ENCODE measurements around the gene PPL.
"Not testable (repeated sequence)": the region's sequence is repeated elsewhere in the genome, so short reads cannot be mapped to it uniquely, and the experiment has no call there.

Gene PPL

GRCh38 chr16:4936991-4937781 lies at the start of gene PPL:
PPL (minus strand) TSS chr16:4937148; CDS start chr16:4937045, 103 bp downstream.
- DNase-seq, result no peak

- no peak for DNase-seq
Measured at GRCh38 chr16:4984174-4984990, 47.4 kb upstream of the PPL start.

- DNase-seq, result no peak
Measured at GRCh38 chr16:4982056-4982867, 45.3 kb upstream of the PPL start.

GRCh38 chr16:4981473-4981872 lies 44.5 kb upstream of the PPL start:
- DNase-seq, result no peak

- DNase-seq, result no peak
Measured at GRCh38 chr16:4980691-4981090, 43.7 kb upstream of the PPL start.

- DNase-seq, result no peak
Measured at GRCh38 chr16:4979736-4980660, 43.0 kb upstream of the PPL start.

GRCh38 chr16:4979164-4979563 lies 42.2 kb upstream of the PPL start:
- no peak for DNase-seq

GRCh38 chr16:4976611-4977145 lies 39.7 kb upstream of the PPL start:
- DNase-seq, result no peak

- no peak for DNase-seq
Measured at GRCh38 chr16:4976079-4976478, 39.1 kb upstream of the PPL start.

GRCh38 chr16:4972938-4973587 lies 36.1 kb upstream of the PPL start:
- DNase-seq, result no peak

- DNase-seq, result no peak
Measured at GRCh38 chr16:4970010-4970409, 33.1 kb upstream of the PPL start.

GRCh38 chr16:4968879-4969483 lies 32.0 kb upstream of the PPL start:
- DNase-seq, result no peak

- not testable (repeated sequence) for DNase-seq
Measured at GRCh38 chr16:4968278-4968677, 31.3 kb upstream of the PPL start.

GRCh38 chr16:4966736-4967453 lies 29.9 kb upstream of the PPL start:
- no peak for DNase-seq

GRCh38 chr16:4963527-4963926 lies 26.6 kb upstream of the PPL start:
- not testable (repeated sequence) for DNase-seq

- no peak for DNase-seq
Measured at GRCh38 chr16:4962716-4963115, 25.8 kb upstream of the PPL start.

- DNase-seq, result no peak
Measured at GRCh38 chr16:4960579-4960978, 23.6 kb upstream of the PPL start.

GRCh38 chr16:4958510-4959438 lies 21.8 kb upstream of the PPL start:
- DNase-seq, result no peak

All from activated CD4-positive, alpha-beta T cell treated with anti-CD3 and anti-CD28 coated beads for 1 hour (primary cell).